ENCODE data around the gene MDN1.
"Not testable (repeated sequence)": the region's sequence is repeated elsewhere in the genome, so short reads cannot be mapped to it uniquely, and the experiment has no call there.

Gene MDN1

DNA sequence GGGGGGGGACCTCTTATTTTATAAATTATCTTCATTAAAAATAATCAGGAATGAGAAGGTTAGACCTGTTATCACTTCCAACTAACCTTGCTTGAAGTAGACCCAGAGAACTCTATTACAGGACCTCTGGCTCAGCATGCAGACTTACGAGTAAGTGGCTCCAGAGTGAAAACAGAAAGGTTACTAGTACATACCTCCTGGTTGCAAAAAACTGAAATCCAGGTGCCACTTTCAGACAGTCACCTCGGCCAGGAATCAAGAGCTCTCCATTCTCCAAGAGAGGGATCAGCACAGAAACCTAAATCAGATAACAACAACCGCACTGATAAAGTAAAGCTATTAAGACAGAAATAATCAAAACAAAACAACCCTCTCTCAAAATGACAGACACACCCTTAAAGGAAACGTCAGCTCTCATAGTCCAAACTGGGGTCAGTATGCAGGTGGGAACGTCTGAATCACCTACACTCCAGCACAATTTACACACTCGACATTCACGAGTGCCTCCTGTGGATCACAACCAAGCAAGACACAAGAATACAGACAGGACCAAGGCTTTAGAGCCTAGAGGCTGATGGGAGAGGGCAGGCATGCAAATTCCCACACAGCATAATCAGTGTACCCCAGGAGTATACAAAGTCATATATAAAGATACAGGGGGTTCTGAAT, 31.8 kb downstream of the MDN1 start:
- H3K4me3 ChIP-seq (ENCODE audit: low read depth, low read length) = no peak overlapping the region
- no peak for DNase-seq (ENCODE audit: low read depth)
- TF ChIP-seq, protein P1, sequence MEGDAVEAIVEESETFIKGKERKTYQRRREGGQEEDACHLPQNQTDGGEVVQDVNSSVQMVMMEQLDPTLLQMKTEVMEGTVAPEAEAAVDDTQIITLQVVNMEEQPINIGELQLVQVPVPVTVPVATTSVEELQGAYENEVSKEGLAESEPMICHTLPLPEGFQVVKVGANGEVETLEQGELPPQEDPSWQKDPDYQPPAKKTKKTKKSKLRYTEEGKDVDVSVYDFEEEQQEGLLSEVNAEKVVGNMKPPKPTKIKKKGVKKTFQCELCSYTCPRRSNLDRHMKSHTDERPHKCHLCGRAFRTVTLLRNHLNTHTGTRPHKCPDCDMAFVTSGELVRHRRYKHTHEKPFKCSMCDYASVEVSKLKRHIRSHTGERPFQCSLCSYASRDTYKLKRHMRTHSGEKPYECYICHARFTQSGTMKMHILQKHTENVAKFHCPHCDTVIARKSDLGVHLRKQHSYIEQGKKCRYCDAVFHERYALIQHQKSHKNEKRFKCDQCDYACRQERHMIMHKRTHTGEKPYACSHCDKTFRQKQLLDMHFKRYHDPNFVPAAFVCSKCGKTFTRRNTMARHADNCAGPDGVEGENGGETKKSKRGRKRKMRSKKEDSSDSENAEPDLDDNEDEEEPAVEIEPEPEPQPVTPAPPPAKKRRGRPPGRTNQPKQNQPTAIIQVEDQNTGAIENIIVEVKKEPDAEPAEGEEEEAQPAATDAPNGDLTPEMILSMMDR (IDR thresholded peaks at IDR 0.05; ENCODE audit: low read depth, low read length, missing control alignments) = no peak

DNA sequence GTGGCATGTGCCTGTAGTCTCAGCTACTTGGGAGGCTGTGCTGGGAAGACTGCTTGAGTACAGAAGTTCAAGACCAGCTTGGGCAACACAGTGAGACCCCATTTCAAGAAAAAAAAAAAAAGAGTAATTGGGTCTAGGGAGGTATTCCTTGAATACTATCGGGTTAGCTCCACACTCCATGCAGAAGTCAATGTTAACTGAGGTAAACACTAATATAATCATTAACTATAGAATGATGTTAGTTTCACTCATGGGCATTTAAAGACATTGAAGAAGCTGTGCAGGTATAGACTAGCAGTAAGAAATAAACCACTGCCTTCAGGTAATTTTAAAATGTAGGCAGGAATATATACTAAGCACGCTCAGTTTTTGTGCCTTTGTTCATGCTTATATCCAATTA, 32.6 kb downstream of the MDN1 start:
- H3K4me3 ChIP-seq (ENCODE audit: low read depth, low read length) = no peak overlapping the region
- no peak for DNase-seq (ENCODE audit: low read depth)
- TF ChIP-seq, protein P1 (IDR thresholded peaks at IDR 0.05; ENCODE audit: low read depth, low read length, missing control alignments) = no peak

DNA sequence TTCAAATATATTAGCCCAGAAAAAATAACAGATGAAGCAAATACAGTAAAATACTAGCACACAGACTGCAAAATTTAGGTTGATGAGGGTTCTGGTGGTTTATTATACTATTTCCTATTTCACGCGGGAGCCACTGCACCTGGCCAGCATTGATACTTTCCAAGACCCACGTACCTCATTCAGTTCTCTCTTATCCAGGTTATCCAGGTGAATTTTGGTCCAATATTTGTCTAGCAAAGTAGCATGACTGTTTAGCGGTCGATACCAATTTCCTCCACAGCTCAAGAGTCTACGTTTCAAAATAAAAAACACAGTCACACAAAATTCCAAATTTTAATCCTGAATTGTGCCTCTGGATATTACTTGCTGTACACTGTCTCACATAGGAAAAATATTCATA, 34.8 kb downstream of the MDN1 start:
- DNase-seq (ENCODE audit: low read depth) = no peak
- TF ChIP-seq, protein P1 (IDR thresholded peaks at IDR 0.05; ENCODE audit: low read depth, low read length, missing control alignments) = no peak
- H3K4me3 ChIP-seq (ENCODE audit: low read depth, low read length) = no peak overlapping the region

DNA sequence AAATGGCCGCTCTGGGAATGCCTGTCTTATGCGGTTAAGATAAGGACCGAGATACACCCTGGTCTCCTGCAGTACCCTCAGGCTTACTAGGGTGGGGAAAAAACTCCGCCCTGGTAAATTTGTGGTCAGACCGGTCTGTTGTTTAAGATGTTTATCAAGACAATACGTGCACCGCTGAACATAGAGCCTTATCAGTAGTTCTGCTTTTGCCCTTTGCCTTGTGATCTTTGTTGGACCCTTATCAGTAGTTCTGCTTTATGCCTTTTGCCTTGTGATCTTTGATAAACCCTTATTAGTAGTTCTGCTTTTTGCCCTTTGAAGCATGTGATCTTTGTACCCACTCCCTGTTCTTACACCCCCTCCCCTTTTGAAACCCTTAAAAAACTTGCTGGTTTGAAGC, 36.3 kb downstream of the MDN1 start:
- not testable (repeated sequence) for H3K4me3 ChIP-seq (ENCODE audit: low read depth, low read length); DNase-seq (ENCODE audit: low read depth)

DNA sequence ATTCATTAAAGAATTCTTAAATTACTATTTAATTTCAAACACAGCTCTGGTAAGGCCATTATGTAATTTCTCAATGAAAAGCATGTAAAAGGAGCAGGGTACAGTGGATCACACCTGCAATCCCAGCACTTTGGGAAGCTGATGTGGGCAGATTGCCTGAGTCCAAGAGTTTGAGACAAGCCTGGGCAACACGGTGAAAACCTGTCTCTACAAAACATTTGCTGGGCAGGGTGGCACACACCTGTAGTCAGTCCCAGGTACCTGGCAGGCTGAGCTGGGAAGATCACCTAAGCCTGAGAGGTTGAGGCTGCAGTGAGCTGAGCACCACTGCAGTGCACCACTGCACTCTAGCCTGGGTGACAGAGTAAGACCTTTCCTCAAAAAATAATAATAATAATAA, 37.4 kb downstream of the MDN1 start:
- TF ChIP-seq, protein P1 (IDR thresholded peaks at IDR 0.05; ENCODE audit: low read depth, low read length, missing control alignments) = no peak
- no peak for DNase-seq (ENCODE audit: low read depth)
- no peak overlapping the region for H3K4me3 ChIP-seq (ENCODE audit: low read depth, low read length)

DNA sequence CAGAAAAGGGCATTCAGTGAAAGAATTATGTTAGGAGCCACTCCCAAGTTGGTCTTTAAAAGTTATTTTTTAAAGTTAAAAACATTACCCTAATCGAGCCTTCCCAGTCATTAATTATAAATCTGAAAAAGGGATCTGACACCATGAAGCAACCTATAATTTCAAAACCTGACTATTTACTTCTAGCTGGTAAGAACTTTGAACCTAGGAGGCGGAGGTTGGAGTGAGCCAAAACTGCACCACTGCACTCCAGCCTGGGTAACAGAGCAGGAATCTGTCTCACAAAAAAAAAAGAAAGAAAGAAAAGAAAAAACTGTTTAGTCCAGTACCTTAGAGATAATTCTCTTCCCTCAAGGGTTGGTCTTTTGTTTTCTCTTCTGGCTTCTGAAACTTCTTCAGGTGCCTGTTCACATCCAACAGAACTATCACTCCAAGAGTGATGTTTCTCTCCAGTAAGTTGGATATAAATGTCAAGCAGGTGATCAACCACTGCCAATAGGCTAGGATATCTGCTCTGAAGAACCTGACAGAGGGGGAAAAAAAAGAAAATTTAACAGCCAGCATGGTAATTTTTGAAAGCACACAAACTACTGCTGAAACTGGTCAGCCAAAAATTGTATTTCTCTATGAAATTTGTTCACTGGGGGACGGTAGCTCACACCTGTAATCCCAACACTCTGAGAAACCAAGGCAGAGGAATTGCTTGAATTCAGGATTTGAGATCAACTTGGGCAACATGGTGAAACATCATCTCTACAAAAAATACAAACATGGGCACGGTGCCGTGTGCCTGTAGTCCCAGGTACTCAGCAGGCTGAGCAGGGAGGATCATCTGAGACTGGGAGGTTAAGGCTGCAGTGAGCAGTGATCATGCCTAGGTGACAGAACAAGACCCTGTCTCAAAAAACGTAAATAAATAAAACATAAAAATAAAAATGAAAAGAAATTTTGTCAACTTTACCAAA, 38.2 kb downstream of the MDN1 start:
- TF ChIP-seq, protein P1 (IDR thresholded peaks at IDR 0.05; ENCODE audit: low read depth, low read length, missing control alignments) = no peak
- no peak overlapping the region for H3K4me3 ChIP-seq (ENCODE audit: low read depth, low read length)
- DNase-seq (ENCODE audit: low read depth) = no peak

DNA sequence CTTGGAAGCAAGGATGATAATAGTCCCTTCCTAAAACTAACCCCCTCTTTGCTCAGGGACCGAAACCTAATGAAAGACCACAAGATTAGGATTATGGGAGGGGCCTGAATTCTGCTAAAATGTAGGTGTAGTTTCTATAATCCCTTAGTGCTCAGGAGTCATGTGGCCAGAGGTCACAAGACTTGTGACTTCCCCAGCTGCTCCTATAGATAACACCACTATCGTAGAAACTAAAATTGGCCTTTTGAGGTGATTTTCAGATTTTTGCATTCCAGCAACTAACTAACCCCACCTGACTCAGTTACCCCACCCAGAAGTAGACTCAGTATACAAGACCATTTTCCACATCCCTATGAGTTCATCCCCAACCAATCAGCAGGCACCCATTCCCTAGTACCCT, 42.1 kb downstream of the MDN1 start:
- no peak for DNase-seq (ENCODE audit: low read depth)
- TF ChIP-seq, protein P1 (IDR thresholded peaks at IDR 0.05; ENCODE audit: low read depth, low read length, missing control alignments) = no peak
- no peak overlapping the region for H3K4me3 ChIP-seq (ENCODE audit: low read depth, low read length)
